BLaER1 treated with 17β-estradiol and CSF1 and Interleukin-3, amounts not matched to agents 10 nM and 100 nM (cell line): ENCODE measurements around the gene GNA12.

Experiments used
- H3K27ac ChIP-seq, 11 experiments: shearing (Covaris generic); formaldehyde crosslinking; 2 replicates each; pipeline ENCODE4 v1.8.1; 2022
- H3K27me3 ChIP-seq, 11 experiments: shearing (Covaris generic); formaldehyde crosslinking; 2 replicates each; pipeline ENCODE4 v1.8.1; 2022
- H3K36me3 ChIP-seq, 11 experiments: shearing (Covaris generic); formaldehyde crosslinking; 2 replicates each; pipeline ENCODE4 v1.8.1; 2022
- H3K4me1 ChIP-seq, 10 experiments: shearing (Covaris generic); formaldehyde crosslinking; 2 replicates each; pipeline ENCODE4 v1.8.1; 2022
- H3K4me2 ChIP-seq, 11 experiments: shearing (Covaris generic); formaldehyde crosslinking; 2 replicates each; pipeline ENCODE4 v1.8.1; 2022
- H3K4me3 ChIP-seq, 10 experiments: shearing (Covaris generic); formaldehyde crosslinking; 2 replicates each; pipeline ENCODE4 v1.8.1; 2022
- H3K9ac ChIP-seq, 11 experiments: shearing (Covaris generic); formaldehyde crosslinking; 2 replicates each; pipeline ENCODE4 v1.8.1; 2022
- H3K9me3 ChIP-seq, 11 experiments: shearing (Covaris generic); formaldehyde crosslinking; replicated peaks in 1 of 11; 2 replicates each; pipeline ENCODE4 v1.8.1; 2022
- H4K20me1 ChIP-seq, 11 experiments: shearing (Covaris generic); formaldehyde crosslinking; 2 replicates each; pipeline ENCODE4 v1.8.1; 2022
- Cebpa-rat ChIP-seq, 11 experiments: shearing (Covaris generic); IDR thresholded peaks; 2 replicates each; pipeline ENCODE4 v1.8.1; 2022

GNA12 gene

DNA sequence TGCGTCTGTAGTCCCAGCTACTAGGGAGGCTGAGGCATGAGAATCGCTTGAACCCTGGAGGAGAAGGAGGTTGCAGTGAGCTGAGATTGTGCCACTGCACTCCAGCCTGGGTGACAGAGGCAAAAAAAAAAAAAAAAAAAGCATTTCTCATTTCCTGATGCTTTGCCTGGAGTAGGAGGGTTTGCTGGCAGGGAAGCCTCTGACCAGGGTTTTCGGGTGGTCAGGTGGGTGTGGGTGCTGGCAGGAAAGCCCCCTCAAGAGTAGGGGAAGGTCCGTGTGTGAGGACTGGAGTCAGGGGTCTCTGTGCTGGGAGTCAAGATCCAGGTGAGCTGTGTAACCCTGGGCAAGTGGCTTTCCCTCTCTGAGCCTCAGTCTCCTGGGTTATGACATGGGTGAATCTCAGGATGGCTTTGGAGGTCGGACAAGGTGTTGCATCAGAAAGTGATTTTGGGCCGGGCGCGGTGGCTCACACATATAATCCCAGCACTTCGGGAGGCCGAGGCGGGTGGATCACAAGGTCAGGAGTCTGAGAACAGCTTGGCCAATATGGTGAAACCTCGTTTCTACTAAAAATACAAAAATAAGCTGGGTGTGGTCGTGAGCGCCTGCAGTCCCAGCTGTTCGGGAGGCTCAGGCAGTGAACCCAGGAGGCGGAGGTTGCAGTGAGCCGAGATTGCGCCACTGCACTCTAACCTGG is 152.9 kb downstream of the GNA12 start:
- Histone ChIP-seq H4K20me1 (peaks cover 0 to 37% (median 13%) of the 10 kb centered on the region in 11 experiments; a peak in 12 of 22 replicates), H3K4me1 (peaks cover 53 to 77% (median 64%) of the 10 kb centered on the region in 10 experiments), H3K4me2 (peak overlapping the region in 8 of 11 experiments; percentile 33 to 87 (median 72); a peak in 10 of 22 replicates), H3K36me3 (no peaks in the 10 kb centered on the region), H3K9me3 (no peaks in the 10 kb centered on the region), H3K27ac (no peak overlapping the region), H3K27me3 (peaks cover 46 to 53% (median 50%) of the 10 kb centered on the region in 11 experiments), H3K9ac (no peak overlapping the region), H3K4me3 (no peak overlapping the region)
- peak in 3 of 11 experiments; percentile 19 to 51 (median 32); a peak in 4 of 22 replicates for TF ChIP-seq Cebpa-rat (IDR thresholded peaks at IDR 0.05)

DNA sequence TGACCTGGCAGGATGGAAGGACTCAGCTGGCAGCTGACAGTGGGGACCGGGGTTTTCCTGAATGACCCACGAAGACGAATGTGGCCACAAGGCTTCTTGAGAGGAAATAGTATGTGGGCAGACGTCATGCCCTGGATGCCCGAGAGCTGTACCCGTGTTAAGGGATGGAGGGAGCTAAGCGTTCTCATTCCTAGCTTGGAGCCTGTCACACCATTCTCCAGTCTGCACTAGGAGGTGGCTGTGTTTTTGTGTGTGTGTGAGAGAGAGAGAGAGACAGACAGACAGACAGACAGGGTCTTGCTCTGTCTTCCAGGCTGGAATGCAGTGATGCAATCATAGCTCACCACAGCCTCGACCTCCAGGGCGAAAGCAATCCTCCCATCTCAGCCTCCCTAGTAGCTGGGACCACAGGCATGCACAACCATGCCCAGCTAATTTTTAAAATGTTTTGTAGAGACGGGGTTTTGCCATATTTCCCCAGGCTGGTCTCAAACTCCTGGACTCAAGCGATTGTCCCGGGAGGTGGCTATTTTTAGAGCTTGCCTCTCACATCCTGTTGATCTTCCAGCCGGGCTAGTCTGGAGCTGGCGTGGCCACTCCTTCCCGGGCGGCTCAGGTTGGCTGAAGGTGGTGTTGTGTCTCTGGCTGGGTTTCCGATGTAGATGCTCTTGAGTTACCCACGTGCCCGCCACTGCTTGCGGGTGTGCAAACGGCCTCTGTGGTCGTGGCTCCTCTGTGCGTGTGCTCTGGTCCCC is 154.0 kb downstream of the GNA12 start:
- peak overlapping the region; percentile 64 to 87 (median 76); a peak in 21 of 22 replicates for H3K4me2 ChIP-seq
- peaks cover 0 to 37% (median 13%) of the 10 kb centered on the region in 11 experiments; a peak in 12 of 22 replicates for H4K20me1 ChIP-seq
- no peak overlapping the region for H3K4me3 ChIP-seq
- no peaks in the 10 kb centered on the region for H3K36me3 ChIP-seq
- peaks cover 53 to 74% (median 61%) of the 10 kb centered on the region in 10 experiments for H3K4me1 ChIP-seq
- TF ChIP-seq Cebpa-rat (IDR thresholded peaks at IDR 0.05), result 0 out of 22 replicates have a peak, but pooled peaks of 1 of the 11 experiments have one; percentile 39
- no peak overlapping the region for H3K27ac ChIP-seq
- no peaks in the 10 kb centered on the region for H3K9me3 ChIP-seq
- no peak overlapping the region for H3K9ac ChIP-seq
- H3K27me3 ChIP-seq, result peaks cover 51 to 57% (median 54%) of the 10 kb centered on the region in 11 experiments

GRCh38 chr7:2689343-2689847 is 154.7 kb downstream of the GNA12 start:
- H3K4me3 ChIP-seq, result peak overlapping the region in 2 of 10 experiments; percentile 6 to 44; a peak in 1 of 20 replicates

GRCh38 chr7:2688409-2689342 is 155.4 kb downstream of the GNA12 start:
- Histone ChIP-seq H3K27me3 (peaks cover 51 to 57% (median 54%) of the 10 kb centered on the region in 11 experiments), H3K4me3 (peak overlapping the region in 9 of 10 experiments; percentile 21 to 54 (median 34); a peak in 11 of 20 replicates)

More at GRCh38 chr7:2689343-2689847, 154.7 kb downstream of the GNA12 start:
- Histone ChIP-seq H3K27me3 (peaks cover 51 to 57% (median 54%) of the 10 kb centered on the region in 11 experiments), H3K9me3 (no peaks in the 10 kb centered on the region), H3K4me1 (peaks cover 53 to 73% (median 61%) of the 10 kb centered on the region in 10 experiments), H3K27ac (no peak overlapping the region), H3K4me2 (peak overlapping the region; percentile 64 to 87 (median 76)), H4K20me1 (peaks cover 0 to 37% (median 13%) of the 10 kb centered on the region in 11 experiments; a peak in 12 of 22 replicates), H3K36me3 (no peaks in the 10 kb centered on the region), H3K9ac (no peak overlapping the region)
- no peak for TF ChIP-seq Cebpa-rat (IDR thresholded peaks at IDR 0.05)

GRCh38 chr7:2687881-2688318 is 156.2 kb downstream of the GNA12 start, which contains the start of gene AMZ1:
AMZ1 (plus strand) TSS chr7:2688202; CDS start chr7:2700452, 12,250 bp downstream.
- no peak within 1 kb of the TSS for H3K27ac ChIP-seq
- H3K9me3 ChIP-seq, result no peaks in the 10 kb centered on the region
- H3K9ac ChIP-seq, result no peak within 1 kb of the TSS; a peak in 1 of 22 replicates
- no peaks in the 10 kb centered on the region for H3K36me3 ChIP-seq
- peak within 1 kb of the TSS; percentile 64 to 87 (median 76) for H3K4me2 ChIP-seq
- peaks cover 40 to 59% (median 47%) of the 10 kb centered on the region in 10 experiments for H3K4me1 ChIP-seq
- peaks cover 0 to 37% (median 13%) of the 10 kb centered on the region in 11 experiments; a peak in 12 of 22 replicates for H4K20me1 ChIP-seq
- H3K27me3 ChIP-seq, result peaks cover 51 to 57% (median 55%) of the 10 kb centered on the region in 11 experiments
- no peak for TF ChIP-seq Cebpa-rat (IDR thresholded peaks at IDR 0.05)
- H3K4me3 ChIP-seq, result peak within 1 kb of the TSS; percentile 14 to 54 (median 33); a peak in 13 of 20 replicates

More at GRCh38 chr7:2688409-2689342, 155.4 kb downstream of the GNA12 start:
- H3K27ac ChIP-seq, result no peak overlapping the region
- H3K4me2 ChIP-seq, result peak overlapping the region; percentile 64 to 87 (median 76)
- peaks cover 46 to 66% (median 54%) of the 10 kb centered on the region in 10 experiments for H3K4me1 ChIP-seq
- H3K9ac ChIP-seq, result no peak overlapping the region; a peak in 1 of 22 replicates
- peaks cover 0 to 37% (median 13%) of the 10 kb centered on the region in 11 experiments; a peak in 12 of 22 replicates for H4K20me1 ChIP-seq
- no peaks in the 10 kb centered on the region for H3K9me3 ChIP-seq
- no peak for TF ChIP-seq Cebpa-rat (IDR thresholded peaks at IDR 0.05)
- no peaks in the 10 kb centered on the region for H3K36me3 ChIP-seq

GRCh38 chr7:2687338-2687869 is 156.7 kb downstream of the GNA12 start:
- Histone ChIP-seq H3K4me2 (peak overlapping the region; percentile 64 to 87 (median 76); a peak in 21 of 22 replicates), H3K4me3 (peak overlapping the region in 5 of 10 experiments; percentile 13 to 54 (median 26); a peak in 4 of 20 replicates), H3K27me3 (peaks cover 51 to 57% (median 55%) of the 10 kb centered on the region in 11 experiments), H3K36me3 (no peaks in the 10 kb centered on the region), H3K9me3 (no peaks in the 10 kb centered on the region), H3K9ac (no peak overlapping the region), H3K27ac (no peak overlapping the region), H4K20me1 (peaks cover 0 to 37% (median 13%) of the 10 kb centered on the region in 11 experiments; a peak in 12 of 22 replicates), H3K4me1 (peaks cover 35 to 54% (median 45%) of the 10 kb centered on the region in 10 experiments)
- TF ChIP-seq Cebpa-rat (IDR thresholded peaks at IDR 0.05), result no peak

GRCh38 chr7:2686101-2686500 is 158.0 kb downstream of the GNA12 start:
- Histone ChIP-seq H3K36me3 (no peaks in the 10 kb centered on the region), H3K4me3 (no peak overlapping the region), H3K9ac (no peak overlapping the region), H3K27me3 (peaks cover 51 to 57% (median 54%) of the 10 kb centered on the region in 11 experiments), H3K27ac (no peak overlapping the region), H4K20me1 (peaks cover 0 to 44% (median 13%) of the 10 kb centered on the region in 11 experiments; a peak in 12 of 22 replicates), H3K4me2 (no peak overlapping the region), H3K9me3 (no peaks in the 10 kb centered on the region), H3K4me1 (peaks cover 33 to 43% (median 38%) of the 10 kb centered on the region in 10 experiments)
- TF ChIP-seq Cebpa-rat (IDR thresholded peaks at IDR 0.05), result no peak
